Ectodermal cell (in vitro differentiated cells): ENCODE results near the gene ITGAE. TPM values are rescaled to one million over a fixed set of nuclear protein-coding genes. Genes with fewer than 3 reads are reported as not detected.
A peak's percentile ranks its signal among the peaks of the same experiment; 100 is the strongest.
"Not testable (repeated sequence)": the region's sequence is repeated elsewhere in the genome, so short reads cannot be mapped to it uniquely, and the experiment has no call there.

Source experiments
- H3K27ac ChIP-seq: 2 replicates; pipeline ENCODE4 v1.7.0; 2013; ENCODE audit warnings: mild to moderate bottlenecking, low read depth, low read length; ENCODE audit not compliant: insufficient read depth, poor library complexity, severe bottlenecking
- H3K27me3 ChIP-seq: 2 replicates; pipeline ENCODE4 v1.7.0; 2013; ENCODE audit warnings: mild to moderate bottlenecking, low read length; ENCODE audit not compliant: insufficient read depth, control insufficient read depth, poor library complexity, severe bottlenecking
- H3K36me3 ChIP-seq: one replicate; pipeline ENCODE4 v1.7.0; 2013; ENCODE audit warnings: low read length; ENCODE audit not compliant: control insufficient read depth, insufficient read depth
- H3K4me1 ChIP-seq: one replicate; pipeline ENCODE4 v1.7.0; 2013; ENCODE audit warnings: low read length; ENCODE audit not compliant: control insufficient read depth, insufficient read depth
- H3K4me3 ChIP-seq: 2 replicates; pipeline ENCODE4 v1.7.0; 2013; ENCODE audit warnings: low read depth, low read length, control low read depth; ENCODE audit not compliant: insufficient read depth
- H3K9me3 ChIP-seq: 2 replicates; pipeline ENCODE4 v1.7.0; 2013; ENCODE audit warnings: mild to moderate bottlenecking, low read length, moderate library complexity; ENCODE audit not compliant: control insufficient read depth
- WGBS, 2 experiments: methylation state at CpG; one replicate each; pipeline ENCODE4 v1.1.7; 2013; ENCODE audit warnings: missing lambda C conversion rate in 2 of 2; 5-methylcytosine and 5-hydroxymethylcytosine counted together
- polyA plus RNA-seq, 4 experiments: library from polyadenylated mRNA; stranded (reverse); fragments of 50-300 nt; gene quantifications; one replicate each; pipeline ENCODE4 v1.2.3, GENCODE V29; 2013

The ITGAE gene, protein sequence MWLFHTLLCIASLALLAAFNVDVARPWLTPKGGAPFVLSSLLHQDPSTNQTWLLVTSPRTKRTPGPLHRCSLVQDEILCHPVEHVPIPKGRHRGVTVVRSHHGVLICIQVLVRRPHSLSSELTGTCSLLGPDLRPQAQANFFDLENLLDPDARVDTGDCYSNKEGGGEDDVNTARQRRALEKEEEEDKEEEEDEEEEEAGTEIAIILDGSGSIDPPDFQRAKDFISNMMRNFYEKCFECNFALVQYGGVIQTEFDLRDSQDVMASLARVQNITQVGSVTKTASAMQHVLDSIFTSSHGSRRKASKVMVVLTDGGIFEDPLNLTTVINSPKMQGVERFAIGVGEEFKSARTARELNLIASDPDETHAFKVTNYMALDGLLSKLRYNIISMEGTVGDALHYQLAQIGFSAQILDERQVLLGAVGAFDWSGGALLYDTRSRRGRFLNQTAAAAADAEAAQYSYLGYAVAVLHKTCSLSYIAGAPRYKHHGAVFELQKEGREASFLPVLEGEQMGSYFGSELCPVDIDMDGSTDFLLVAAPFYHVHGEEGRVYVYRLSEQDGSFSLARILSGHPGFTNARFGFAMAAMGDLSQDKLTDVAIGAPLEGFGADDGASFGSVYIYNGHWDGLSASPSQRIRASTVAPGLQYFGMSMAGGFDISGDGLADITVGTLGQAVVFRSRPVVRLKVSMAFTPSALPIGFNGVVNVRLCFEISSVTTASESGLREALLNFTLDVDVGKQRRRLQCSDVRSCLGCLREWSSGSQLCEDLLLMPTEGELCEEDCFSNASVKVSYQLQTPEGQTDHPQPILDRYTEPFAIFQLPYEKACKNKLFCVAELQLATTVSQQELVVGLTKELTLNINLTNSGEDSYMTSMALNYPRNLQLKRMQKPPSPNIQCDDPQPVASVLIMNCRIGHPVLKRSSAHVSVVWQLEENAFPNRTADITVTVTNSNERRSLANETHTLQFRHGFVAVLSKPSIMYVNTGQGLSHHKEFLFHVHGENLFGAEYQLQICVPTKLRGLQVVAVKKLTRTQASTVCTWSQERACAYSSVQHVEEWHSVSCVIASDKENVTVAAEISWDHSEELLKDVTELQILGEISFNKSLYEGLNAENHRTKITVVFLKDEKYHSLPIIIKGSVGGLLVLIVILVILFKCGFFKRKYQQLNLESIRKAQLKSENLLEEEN
- polyA plus RNA-seq (2013, experiment 1 of 4) = 40.8 TPM
- polyA plus RNA-seq (2013, experiment 2 of 4) = 46.7 TPM
- 61.0 TPM for polyA plus RNA-seq (2013, experiment 3 of 4)
- 54.6 TPM for polyA plus RNA-seq (2013, experiment 4 of 4)

DNA sequence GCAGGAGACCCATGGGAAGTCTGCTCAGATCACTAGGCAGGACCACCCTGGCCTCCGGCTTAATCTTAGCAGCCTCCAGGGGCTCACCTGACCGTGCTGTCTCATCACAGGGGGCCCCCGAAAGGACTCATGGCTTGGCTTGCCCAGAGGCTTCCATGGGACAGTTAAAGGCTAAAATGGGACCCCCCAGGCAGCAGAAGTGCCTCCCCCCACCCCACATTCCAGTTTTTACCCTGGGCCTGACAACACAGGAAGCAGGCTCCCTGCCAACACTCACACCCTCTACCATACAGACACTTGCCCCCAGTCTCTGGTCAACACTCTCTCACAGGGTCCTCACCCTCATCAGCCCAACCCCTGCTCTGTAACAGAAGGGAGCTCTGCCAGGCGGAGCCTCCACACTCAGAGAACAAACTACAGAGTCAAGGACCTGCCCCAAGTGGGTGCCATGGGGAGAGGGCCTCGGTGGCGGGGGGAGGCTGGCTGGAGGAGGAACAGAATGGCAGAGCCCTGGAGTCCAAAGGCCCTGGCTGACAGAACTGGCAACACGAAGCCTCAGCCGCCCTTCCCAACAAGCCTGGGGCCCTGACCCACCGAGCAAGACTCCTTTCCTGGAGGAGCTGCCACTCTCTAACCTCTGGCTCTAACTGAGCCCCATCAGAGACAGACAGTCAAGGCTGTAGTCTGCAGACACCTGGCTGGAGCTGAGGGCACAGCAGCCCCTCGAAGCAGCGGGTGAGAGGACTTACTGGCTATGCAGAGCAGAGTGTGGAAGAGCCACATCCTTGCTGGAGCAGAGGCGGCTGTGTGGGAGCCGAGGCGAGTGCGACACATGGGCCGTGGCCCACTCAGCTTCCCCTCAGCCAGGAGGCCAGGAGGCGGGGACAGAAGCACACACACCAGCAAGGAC, at the start of gene ITGAE:
Gene ITGAE (minus strand): TSS at position 827 of the 910 bp plus-strand sequence. CDS start 44 bp downstream, at position 783.
- no peaks in the 10 kb centered on the region for H3K9me3 ChIP-seq
- no peaks in the 10 kb centered on the region for H3K36me3 ChIP-seq
- H3K4me3 ChIP-seq = no peak within 1 kb of the TSS
- no peaks in the 10 kb centered on the region for H3K27me3 ChIP-seq
- no peaks in the 10 kb centered on the region for H3K4me1 ChIP-seq
- H3K27ac ChIP-seq = no peak within 1 kb of the TSS
- 92 to 93% methylated on average over 17 of the region's 17 CpGs for WGBS, 2 experiments

DNA sequence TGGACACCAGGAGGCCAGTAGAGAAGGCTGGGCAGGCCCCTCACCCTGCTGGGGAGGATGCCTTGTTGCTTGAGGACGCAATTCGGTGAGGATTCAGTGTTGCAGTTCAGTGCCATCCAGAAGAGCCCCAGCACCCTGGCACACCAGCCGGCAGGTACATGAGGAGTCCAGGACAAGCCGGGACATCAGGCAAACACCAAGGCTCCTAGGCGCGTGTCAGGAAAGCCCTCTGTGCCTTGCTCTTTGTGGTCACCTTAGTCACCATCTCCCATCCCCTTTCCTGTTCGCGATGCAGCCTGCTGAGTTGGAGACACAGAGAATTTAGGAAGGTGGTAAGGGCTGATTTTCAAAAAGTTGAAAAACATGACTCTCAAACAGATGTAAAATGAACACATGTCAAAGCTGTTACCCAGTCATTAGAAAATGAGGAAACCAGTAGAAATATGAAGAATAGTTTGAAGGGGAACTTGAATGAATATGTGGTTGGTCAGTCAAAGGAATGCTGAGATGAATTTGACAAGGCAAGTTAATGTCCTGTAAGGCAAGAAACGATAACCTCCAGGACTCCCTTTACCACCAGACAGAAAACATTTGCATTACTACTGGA, 47.3 kb upstream of the ITGAE start:
- Histone ChIP-seq H3K4me1 (peaks cover 10% of the 10 kb centered on the region), H3K4me3 (no peak overlapping the region), H3K27ac (no peak overlapping the region), H3K27me3 (no peaks in the 10 kb centered on the region), H3K36me3 (peaks cover under 1% of the 10 kb centered on the region), H3K9me3 (no peaks in the 10 kb centered on the region)
- whole genome bisulfite sequencing, 2 experiments = 92 to 93% methylated on average over 8 to 9 of the region's 9 CpGs

DNA sequence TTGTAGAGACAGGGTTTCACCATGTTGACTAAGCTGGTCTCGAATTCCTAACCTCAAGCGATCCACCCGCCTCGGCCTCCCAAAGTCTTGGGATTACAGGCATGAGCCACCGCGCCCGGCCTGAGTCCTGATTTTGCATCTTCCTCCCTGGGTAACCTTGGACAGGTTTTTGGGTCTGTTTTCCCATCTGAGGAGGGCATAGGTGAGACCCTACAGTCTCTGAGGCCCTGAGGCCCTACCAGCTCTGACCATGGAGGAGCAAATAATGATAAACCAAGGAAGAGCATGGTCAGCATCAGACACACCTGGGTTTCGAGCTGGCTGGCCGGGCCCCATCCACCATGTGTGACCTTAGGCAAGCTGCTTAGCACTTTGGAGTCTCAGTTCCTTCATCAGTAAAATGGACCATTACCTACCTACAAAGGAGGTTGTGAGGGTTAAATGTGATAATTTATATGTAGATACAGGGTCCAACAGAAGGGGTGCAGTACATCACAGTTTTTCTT, 46.2 kb upstream of the ITGAE start:
- Histone ChIP-seq H3K9me3 (no peaks in the 10 kb centered on the region), H3K4me1 (peaks cover 10% of the 10 kb centered on the region), H3K27me3 (no peaks in the 10 kb centered on the region), H3K4me3 (no peak overlapping the region), H3K36me3 (peaks cover 12% of the 10 kb centered on the region), H3K27ac (no peak overlapping the region)
- WGBS, 2 experiments = 92 to 93% methylated on average over 9 of the region's 9 CpGs

DNA sequence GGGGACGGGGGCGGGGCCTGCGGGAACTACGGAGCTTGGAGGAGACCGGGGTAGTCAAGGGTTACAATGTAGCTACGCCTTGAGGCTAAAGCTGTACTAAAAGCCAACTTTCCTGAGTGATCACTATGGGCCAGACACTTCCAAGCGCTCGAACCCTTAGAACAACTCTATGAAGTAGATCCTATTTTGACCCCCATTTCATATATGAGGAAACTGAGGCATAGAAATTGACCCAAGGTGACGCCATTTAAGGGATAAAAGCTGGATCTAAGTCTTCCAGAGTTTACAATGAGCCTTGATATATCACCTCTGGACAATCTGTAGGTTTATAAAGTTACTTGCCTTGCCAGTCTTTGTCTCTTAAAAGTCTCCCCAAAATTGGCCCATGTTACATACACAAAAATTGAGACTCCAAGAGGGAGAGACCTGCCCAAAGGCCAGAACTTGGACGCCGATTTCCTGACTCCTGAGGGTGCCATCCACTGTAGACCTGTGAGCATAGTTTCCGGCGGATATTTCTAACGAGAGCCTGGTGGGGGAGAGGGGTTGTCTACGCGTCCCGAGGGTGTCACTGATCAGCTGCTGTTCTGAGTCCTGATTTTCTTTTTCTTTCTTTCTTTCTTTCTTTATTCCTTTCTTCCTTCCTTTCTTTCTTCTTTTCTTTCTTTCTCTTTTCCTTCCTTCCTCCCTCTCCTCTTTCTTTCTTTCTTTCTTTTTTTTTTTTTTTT, 45.6 kb upstream of the ITGAE start:
- Histone ChIP-seq H3K9me3 (no peaks in the 10 kb centered on the region), H3K27me3 (no peaks in the 10 kb centered on the region), H3K36me3 (peaks cover 15% of the 10 kb centered on the region), H3K4me3 (no peak overlapping the region), H3K4me1 (peaks cover 10% of the 10 kb centered on the region), H3K27ac (no peak overlapping the region)
- 52% methylated on average over 17 of the region's 17 CpGs for WGBS, 2 experiments

DNA sequence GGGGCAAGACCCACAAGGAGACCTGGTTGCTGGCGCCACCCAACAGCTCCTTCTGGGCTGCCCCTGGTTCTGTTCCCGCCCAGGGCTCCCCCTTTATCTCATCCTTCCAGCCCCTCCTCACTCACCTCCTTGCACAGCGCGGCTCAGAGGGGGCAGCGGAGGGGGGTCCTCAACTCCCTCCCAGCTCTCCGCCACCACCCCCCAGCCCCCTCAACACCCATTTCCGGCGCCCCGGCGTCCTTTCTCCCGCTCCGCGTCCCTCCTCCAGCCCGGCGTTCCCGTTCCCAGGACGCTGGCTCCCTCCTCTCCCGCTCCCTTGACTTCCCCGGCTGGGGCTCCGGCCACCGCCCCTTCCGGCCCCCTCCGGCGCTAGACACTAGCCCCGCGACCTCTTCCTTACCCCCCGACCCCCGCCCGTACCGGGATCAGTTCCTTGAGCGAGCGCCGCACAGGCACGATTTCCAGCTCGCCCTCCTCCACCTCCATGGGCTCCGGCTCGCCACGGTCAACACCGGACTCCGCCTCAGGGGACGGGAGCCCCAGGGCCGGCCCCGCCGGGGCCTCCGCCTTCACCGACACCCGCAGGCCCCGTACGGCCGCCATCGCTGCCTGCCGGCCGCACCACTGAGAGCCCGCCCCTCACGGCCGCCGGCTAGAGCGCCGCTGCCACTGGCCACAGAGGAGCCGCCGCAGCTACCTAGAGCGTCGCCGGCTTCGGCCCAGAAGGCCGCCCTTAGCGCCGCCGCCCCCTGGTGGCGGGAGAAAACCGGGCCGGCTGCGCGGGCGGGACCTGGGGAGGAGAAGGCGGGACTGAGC, 44.8 kb upstream of the ITGAE start, which contains the start of gene NCBP3:
Gene NCBP3 (minus strand): TSS at position 626 of the 816 bp plus-strand sequence. CDS start 23 bp downstream, at position 603.
- Histone ChIP-seq H3K36me3 (peaks cover 16% of the 10 kb centered on the region), H3K27me3 (no peaks in the 10 kb centered on the region), H3K4me3 (peak within 1 kb of the TSS; percentile 80), H3K9me3 (no peaks in the 10 kb centered on the region), H3K4me1 (peaks cover 10% of the 10 kb centered on the region), H3K27ac (peak within 1 kb of the TSS; percentile 52)
- WGBS, 2 experiments = 0% methylated on average over 76 of the region's 76 CpGs

DNA sequence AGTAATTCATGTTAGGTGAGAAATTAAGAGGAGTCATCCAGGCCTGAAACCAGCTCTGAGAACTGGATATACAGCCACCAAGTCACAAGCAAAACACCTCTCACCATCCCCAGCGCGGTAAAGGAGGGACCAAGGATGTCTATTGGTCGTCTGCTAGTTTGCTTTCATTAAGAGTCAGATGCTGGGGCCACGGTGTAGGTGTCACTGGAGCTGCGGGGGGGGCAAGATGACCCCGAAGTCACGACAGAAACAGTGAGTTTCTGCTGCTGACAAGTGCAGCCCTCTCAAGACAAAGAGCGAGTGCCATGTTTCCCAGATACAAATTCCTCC, 44.3 kb upstream of the ITGAE start:
- peaks cover 10% of the 10 kb centered on the region for H3K4me1 ChIP-seq
- no peak overlapping the region for H3K27ac ChIP-seq
- H3K4me3 ChIP-seq = peak overlapping the region; percentile 80
- no peaks in the 10 kb centered on the region for H3K27me3 ChIP-seq
- WGBS, 2 experiments = 1 to 2% methylated on average over 8 of the region's 8 CpGs
- H3K36me3 ChIP-seq = peaks cover 21% of the 10 kb centered on the region
- no peaks in the 10 kb centered on the region for H3K9me3 ChIP-seq

DNA sequence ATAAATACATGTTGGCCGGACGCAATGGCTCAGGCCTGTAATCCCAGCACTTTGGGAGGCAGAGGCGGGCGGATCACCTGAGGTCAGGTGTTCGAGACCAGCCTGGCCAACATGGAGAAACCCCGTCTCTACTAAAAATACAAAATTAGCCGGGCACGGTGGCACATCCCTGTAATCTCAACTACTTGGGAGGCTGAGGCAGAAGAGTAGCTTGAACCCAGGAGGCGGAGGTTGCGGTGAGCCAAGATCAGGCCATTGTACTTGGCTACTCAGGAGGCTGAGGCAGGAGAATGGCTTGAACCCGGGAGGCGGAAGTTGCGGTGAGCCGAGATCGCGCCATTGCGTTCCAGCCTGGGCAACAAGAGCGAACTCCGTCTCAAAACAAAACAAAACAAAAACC, 43.6 kb upstream of the ITGAE start:
- WGBS, 2 experiments = 93 to 95% methylated on average over 19 of the region's 19 CpGs
- Histone ChIP-seq H3K4me1 (peaks cover 10% of the 10 kb centered on the region), H3K36me3 (peaks cover 28% of the 10 kb centered on the region)
- H3K27ac ChIP-seq, H3K4me3 ChIP-seq, H3K27me3 ChIP-seq, H3K9me3 ChIP-seq: not testable (repeated sequence)

DNA sequence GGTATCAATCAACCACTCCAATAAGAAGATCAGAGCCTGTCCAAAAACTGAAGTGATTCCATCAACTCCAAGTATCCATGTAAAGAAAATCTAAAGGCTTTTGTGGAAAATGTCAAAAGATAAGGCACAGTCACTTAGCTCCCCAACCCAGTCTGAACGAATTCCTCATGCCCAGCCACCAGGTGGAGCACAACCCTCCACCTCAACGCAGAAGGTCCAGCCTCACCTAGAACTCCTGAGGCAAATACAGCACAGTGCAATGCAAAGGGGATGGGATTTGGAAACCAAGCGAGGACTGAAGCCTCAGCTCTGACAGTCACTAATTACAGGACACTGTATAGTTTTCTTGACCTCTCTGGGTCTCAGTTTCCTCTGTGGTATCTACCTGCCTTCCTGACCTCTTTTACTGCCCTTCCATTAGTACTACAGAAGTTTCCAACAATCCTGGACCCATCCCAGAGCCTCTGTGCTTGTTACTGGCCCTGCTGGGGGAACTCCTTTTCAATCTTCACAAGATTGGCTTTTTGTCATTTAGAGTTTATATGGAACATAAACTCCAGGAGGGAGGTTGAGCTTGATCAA, 43.0 kb upstream of the ITGAE start:
- H3K36me3 ChIP-seq = peaks cover 33% of the 10 kb centered on the region
- H3K9me3 ChIP-seq = no peaks in the 10 kb centered on the region
- no peak overlapping the region for H3K4me3 ChIP-seq
- WGBS, 2 experiments = 38 to 42% methylated on average over 3 of the region's 3 CpGs
- H3K27me3 ChIP-seq = no peaks in the 10 kb centered on the region
- H3K27ac ChIP-seq = no peak overlapping the region
- H3K4me1 ChIP-seq = peaks cover 10% of the 10 kb centered on the region
